HG02588 (cell line): ENCODE results near the gene MYCN.
"Not testable (repeated sequence)": the region's sequence is repeated elsewhere in the genome, so short reads cannot be mapped to it uniquely, and the experiment has no call there.

Experiments used
- ATAC-seq: cut with Tn5 transposase; IDR thresholded peaks from one replicate; pipeline ENCODE4 v1.9.1; 2021; ENCODE audit warnings: mild to moderate bottlenecking, moderate library complexity; ENCODE audit not compliant: unreplicated experiment

The MYCN gene

DNA sequence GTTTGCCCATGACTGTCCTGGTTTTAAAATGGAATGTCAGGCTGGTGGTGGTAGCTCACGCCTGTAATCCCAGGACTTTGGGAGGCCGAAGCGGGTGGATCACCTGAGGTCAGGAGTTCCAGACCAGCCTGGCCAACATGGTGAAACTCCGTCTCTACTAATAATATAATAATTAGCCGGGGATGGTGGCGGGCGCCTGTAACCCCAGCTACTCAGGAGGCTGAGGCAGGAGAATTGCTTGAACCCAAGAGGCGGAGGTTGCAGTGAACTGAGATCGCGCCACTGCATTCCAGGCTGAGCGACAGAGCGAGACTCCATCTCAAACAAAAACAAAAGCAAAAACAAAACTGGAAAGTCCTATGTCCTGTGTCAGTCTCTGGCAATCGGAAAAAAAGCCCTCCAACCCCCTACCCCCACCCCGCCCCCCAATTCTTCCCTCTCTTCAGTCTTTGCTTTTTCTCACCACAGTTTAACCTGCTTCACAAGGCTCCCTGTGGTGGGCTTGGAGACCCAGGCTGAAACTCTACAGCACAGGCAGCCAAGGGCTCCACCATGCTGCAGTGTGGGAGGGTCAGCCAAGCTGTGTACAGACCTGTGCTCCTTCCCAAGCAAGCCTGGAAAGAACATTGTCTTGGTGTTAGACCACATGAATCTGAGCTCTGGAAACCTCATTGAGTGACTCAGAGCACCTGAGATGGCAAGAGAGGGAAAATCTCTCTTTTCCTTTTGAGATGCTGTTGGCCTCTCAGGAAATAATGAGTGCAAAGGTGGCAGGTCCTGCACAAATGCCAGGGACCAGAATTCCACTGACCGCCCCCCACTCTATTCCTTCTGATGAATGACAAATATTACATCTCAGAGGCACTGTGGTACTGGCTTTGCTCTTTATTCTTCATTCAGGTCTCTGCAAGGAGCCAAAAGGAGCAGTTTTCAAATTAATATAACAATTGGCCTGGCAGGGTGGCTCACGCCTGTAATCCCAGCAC, 16.7 kb downstream of the MYCN start:
- no peak for ATAC-seq

DNA sequence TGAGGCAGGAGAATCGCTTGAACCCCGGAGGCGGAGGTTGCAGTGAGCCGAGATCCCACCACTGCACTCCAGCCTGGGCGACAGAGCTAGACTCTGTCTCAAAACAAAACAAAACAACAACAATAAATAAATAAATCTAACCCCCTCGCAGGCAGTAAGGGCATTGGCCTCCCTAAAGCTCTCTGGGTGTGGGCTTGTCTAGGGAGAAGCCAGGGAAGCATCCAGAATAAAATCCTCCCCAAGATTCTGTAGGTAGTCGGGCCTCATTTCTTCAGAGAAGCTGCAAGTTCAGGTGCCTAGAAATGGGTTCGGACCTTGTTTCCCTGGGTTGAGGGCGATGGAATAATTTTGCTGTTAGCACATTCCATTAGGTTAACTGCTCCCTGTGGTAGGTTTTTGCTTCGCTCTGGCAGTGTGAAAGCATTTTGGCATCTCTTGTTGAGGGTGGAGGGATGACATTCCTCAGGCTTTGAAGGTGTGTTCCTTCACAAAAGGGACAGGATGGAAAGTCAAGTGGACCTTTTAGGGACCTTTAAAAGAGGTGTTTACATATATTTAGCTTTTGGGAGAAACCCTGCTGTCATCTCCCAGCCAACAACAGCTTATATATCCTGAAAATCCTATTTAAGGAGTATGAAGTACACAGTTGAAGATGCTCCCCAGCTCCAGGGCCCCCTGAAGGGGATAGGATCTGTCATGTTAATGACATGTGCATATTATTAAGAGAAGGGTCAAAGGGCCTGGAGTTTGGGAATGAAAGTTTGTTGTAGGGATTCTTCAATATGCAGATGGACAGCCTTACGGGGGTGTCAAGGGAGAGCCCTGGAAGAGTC, 17.7 kb downstream of the MYCN start:
- ATAC-seq, result no peak

DNA sequence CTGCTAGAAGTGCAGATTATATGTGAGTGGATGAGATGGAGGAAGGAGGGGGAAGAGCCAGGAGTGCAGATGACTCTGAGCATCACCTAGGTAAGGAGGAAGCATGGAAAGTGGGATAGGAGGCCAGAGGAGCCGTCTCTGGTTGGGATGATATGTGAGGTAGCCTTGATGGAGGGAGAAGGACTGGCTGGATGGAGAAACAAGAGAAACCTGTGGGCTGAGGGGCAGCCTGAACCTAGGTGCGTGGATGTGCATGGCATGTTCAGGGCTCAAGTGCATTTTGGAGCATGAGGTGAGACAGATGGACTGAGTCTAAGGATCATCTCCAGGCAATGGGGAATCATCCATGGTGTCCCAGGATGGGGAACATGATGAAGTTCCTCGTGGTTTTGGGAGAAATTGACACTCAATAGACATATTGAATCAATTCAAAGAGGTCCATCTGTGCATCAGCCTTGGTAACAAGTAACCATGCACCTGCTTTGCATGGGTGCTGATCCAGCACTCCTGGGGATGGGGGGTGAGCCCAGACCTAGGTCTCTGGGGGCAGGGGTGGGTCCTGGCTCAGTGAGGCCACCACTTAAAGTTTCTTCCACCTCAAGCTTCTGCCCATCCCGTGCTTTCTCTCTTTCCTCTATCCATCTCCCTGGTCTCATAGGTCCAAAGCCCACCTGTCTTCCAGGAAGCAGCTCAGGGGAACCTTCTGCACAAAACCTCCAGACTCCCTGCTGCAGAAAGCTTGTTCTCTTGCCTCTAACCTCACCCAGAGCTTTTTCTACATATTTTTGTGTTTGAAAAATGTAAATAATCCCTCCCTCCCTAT, 19.2 kb downstream of the MYCN start:
- no peak for ATAC-seq

DNA sequence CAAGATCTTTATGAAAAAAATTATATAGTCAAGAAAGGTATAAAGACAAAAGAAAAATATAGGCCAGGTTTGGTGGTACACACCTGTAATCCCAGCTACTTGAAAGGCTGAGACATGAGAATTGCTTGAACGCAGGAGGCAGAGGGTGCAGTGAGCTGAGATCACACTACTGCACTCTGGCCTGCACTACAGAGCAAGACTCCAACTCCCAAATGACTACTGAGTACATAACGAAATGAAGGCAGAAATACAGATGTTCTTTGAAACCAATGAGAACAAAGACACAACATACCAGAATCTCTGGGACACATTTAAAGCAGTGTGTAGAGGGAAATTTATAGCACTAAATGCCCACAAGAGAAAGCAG, 19.8 kb downstream of the MYCN start:
- ATAC-seq, result not testable (repeated sequence)

DNA sequence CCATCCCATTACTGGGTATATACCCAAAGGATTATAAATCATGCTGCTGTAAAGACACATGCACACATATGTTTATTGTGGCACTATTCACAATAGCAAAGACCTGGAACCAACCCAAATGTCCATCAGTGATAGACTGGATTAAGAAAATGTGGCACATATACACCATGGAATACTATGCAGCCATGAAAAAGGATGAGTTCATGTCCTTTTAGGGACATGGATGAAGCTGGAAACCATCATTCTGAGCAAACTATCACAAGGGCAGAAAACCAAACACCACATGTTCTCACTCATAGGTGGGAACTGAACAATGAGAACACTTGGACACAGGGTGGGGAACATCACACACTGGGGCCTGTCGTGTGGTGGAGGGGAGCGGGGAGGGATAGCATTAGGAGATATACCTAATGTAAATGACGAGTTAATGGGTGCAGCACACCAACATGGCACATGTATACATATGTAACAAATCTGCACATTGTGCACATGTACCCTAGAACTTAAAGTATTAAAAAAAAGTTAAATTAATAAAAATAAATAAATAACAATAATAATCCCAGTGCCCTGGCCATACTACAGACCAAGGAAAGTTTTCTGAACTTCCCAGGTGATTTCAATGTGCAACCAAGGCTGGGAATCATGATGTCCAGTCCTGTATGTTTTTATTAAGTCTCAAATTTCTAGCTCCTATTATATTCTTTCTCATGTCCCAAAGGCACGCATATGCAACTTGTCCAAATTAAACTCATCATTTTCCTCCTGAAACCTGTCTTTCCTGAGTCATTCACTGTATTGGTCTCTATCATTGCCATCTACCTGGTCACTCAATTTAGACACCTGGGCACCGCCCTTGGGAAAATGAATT, 23.0 kb downstream of the MYCN start:
- ATAC-seq, result not testable (repeated sequence)

DNA sequence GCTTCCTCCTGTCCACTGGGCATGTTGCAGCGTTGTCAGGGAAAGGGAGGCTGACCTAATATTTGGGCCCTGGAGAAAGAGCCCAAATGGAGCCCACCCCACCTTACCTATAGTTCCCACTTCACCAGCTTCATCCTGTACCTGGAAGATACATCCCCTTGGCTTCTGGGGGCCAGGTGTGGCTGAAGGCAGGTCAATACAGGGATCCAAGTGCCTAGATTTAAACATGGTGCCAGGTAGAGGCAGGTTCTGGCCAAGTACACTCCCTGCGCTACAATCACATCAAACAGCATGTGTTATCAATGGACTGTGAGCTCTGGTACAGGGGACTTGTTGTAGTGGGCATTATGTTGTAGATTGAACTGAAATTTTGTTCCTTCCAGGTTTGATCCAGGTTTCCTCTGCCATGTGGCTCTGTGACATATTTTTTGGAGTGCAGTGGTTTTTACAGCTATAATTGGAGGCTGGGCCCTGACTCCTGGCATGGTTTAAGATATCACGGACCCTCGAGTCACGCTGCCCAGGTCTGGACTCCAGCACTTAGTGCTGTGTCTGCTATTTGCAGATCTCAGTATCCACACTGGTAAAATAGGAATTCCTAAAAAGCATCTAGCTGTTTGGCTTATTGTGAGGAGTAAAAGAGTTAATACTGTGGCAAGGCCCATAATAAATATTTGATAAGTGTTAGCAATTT, 23.8 kb downstream of the MYCN start:
- ATAC-seq, result no peak

DNA sequence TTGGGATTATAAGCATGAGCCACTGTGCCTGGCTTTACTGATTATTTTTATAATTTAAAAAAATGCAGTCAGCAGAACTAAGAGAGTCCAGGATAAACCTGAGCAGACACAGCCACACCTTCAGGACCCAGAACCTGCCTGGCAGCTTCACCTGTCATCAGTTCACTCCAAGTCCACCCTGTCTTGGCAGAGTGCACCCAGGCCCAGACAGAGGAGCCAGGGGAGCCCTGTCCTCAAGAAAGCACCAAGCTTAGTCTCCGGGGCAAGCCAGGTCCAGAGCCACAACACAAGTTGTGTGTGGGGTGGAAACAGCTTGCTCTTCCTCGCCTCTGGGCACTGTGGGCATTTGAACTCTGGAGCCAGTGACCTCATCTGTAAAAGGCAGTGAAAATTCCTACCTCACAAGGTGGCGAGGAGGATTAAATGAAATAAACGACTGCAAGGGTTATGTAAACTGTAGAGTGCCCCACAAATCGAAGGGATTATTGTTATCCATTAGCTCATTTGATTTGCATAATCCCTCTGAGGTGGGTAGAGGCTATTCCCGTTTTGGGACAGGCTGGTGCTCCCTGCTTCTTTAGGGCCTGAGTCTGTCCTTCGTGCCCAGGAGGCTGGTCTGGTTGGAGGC, 24.7 kb downstream of the MYCN start:
- ATAC-seq, result no peak

DNA sequence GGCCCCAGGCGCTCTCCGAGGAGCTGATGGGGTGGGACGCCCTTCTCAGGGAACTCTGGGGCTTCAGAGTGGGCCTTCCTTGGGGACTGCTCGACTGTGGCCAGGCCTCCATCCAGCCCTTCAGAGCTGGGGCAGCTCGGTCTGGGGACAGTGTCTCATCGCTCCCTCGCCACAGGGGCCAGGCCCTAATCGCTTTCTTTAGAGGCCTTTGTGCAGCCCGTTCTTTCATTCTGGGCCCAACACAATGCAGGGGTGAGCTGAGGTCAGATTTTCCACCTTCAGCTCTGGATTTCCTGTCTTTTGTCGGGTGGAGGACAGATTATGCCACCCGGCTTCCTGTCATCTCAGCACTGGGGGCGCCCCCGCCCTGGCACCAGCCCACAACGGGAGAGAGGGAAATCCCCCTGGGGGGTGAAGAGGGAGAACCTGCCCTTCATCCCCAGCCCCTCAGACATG, 25.2 kb downstream of the MYCN start:
- ATAC-seq, result no peak

DNA sequence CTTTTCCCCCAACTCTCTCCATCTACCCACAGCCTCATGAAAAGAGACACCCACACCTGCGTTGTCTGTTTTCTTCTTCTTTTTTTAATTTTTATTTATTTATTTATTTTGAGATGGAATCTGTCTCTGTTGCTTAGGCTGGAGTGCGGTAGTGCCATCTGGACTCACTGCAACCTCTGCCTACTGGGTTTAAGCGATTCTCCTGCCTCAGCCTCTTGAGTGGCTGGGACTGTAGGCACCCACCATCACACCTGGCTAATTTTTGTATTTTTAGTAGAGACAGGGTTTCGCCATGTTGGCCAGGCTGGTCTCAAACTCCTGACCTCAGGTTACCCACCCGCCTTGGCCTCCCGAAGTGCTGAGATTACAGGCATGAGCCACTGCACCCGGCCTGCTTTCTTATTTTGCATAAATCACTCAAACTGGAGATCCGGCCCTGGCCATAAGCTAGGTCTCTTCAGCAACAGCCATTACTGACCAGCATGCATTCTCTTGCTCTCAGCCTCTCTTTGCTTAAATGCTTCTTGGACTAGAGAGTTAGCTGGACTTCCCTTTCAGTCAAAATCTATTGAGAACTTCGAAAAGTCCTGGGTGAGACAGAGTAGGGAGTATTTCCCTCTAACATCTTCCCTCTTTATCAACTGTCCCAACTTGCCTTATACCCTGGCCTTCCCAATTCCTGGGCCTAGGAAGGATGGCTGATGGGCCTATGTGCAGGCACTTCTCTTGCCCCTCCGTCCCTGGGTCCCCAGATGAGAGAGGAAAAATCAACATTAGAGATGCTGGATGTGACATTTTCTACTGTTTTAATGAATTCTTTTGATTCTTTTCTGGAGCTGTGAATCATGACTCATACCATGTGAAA, 27.3 kb downstream of the MYCN start:
- no peak for ATAC-seq

DNA sequence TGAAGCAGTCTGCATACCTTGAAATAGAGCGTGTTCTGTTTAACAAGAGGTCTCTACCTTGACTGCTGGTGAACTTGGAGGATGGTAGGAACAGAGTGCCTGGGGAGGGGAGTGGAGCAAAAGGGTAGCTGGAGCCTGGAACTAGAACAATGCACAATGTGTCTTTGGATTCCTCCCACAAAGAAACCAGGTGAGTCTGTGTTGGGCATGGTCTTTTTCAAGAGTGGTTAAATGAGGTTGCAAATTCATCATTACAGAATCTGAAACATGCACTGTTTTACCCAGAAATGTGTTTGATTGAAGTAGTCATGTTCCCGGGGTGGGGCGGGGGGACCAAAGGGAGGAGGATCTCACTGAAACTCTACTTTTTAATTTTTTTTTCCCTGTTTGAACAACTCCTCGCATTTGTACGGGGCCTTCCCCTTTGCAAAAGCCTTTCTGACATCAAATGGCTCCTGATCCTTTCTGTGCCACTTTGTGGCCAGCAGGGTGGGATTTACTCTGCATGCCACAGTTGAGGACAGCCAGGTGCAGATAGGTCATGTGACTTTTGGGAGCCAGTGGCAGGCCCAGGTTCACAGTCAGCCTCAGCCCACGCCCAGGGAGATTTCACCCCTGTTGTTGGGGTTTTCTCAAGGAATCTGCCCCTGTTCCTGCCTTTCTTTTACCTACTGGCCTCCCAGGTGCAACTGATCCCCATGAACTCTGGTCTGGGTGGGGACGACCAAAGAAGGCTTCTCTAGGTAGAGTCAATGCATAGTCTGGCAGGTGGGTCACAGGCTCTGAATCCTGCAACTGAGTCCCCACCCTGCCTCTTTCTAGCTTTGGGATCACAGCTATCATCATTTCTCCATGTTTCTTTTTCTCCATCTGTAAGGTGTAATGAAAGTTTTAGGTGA, 28.2 kb downstream of the MYCN start:
- no peak for ATAC-seq

DNA sequence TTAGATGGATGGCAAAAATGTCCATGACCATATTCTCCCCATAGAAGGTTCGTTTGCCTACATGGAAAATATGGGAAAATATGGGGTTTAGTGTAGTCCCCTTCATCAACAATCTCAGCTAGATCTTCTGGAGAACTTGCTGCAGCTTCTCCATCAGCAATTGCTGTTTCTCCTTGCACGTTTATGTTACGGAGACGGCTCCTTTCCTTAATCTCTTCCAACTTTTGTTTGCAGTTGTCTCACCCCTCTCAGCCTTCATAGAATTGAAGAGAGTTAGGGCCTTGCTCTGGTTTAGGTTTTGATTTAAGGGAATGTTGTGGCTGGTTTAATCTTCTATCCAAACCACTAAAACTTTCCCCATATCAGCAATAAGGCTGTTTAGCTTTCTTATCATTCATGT, 28.9 kb downstream of the MYCN start:
- ATAC-seq, result no peak

DNA sequence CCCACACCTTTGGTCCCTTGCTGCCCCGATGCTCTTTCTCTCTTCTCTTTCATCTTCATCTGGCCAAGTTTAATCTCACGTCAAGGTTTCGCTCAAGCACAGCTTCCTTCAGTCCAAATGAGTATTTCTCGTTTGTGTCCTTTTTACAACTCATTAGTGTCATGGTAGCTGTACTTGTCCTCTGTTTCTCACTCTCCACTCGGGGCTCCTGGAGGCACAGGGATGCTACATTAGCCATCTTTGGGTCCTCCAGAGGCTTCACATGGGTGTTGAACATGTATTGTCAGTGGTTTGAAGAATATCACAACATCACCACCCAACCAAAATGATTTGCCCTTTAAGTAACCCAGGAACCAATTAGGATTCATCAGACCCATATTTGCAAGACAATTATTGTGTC, 30.4 kb downstream of the MYCN start:
- ATAC-seq, result no peak

DNA sequence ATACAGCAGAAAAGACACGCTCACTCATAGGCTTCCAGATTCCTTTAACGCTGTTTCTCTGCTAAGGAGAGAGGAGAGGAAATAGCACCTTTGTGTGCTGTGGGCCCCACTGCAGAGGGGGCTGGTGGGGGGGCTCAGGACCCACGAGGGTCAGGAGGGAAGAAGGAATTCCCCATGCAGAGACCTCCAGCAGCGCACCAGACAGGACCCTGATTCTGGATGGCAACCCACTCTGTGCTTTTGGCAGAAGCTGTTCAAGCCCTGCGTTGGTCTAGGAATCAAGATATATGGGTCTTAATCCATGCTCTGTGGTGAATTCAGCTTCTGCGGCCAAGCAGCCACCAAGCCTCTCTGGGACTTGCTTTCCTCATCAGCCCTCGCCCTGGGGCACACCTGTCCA, 31.0 kb downstream of the MYCN start:
- ATAC-seq, result no peak

DNA sequence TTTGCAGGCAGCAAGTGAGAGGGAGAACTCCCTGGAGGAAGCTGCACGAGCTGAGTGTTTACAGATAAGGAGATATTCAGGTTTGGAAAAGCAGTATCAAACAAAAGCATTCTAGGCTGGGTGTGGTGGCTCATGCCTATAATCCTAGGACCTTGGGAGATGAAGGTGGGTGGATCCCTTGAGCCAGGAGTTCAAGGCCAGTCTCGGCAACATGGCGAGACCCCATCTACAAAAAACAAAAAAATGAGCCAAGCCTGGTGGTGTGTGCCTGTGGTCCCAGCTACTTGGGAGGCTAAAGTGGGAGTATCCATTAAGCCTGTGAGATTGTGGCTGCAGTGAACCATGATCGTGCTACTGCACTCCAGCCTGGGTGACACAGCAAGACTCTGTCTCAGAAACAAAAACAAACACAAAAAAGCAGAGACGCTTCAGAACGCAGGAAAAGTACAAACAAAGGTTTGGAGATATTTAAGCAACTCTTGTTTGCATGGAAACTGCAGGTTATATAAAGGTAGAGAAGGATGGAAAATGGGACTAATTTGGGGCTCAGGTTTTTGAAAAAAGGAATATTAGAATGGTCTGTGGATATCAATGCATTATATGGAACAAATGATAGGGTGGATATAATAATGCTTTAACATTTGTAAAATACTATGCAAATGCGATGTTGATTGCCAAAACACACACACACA, 31.6 kb downstream of the MYCN start:
- no peak for ATAC-seq

DNA sequence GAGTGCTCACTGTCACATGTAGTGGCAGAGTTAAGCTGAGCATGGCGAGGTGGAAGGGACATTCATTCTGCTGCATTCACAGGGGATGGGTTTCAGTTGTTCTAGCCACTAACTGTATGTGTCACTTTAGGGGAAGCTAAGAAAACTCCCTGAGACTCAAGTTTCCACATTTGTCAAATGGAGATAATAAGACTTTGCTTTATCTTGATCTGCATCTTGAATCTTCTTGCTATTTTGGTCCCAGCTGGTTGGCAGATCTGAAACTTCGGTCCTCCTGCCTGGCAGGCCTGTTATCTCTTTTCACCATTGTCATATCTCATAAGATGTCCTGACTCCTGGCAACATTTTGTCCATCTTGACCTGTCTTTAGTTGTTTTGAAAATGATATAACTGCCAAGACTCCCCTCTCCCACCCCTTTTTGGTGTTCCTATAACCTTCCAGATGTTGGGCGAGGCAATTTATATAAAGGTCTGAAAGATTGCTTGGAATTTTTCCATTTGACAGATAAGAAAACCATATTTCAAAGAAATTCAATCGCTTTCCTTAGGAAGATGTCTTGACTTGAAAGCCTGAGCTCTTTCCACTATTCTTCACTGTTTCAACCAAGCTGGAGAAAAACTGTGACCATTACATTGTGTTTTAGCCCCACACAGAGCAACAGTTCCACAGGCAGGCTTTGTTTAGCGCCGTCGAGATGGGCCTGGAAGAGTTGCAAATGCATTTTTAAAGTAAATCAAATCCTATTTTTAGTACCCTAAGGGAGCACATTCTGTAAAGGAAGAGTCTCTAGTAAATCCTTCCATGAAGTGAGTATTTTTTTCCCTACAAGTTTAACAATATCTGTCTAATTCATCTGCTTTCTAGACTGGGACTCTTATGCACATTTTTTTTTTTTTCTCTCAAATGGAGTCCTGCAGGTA, 33.4 kb downstream of the MYCN start:
- ATAC-seq, result no peak
